Measurements from ENCODE around the gene LRRC2.

LRRC2 gene

GRCh38 chr3:46517784-46518181 is 48.3 kb downstream of the LRRC2 start:
- Histone ChIP-seq H3K4me3 (replicated peaks; ENCODE audit: insufficient read depth, low read length) (no peak overlapping the region), H3K27ac (replicated peaks) (no peak overlapping the region), H3K27me3 (ENCODE audit: insufficient read depth, poor library complexity, severe bottlenecking) (no peaks in the 10 kb centered on the region)
- DNase-seq (ENCODE audit: low read depth in 1 of 2, low spot score in 1 of 2) = no peak
- TF ChIP-seq CTCF (IDR thresholded peaks at IDR 0.05; ENCODE audit: insufficient read depth, low read length) = no peak
- TF ChIP-seq POLR2AphosphoS5 (IDR thresholded peaks at IDR 0.05; ENCODE audit: low read depth) = no peak
- TF ChIP-seq, protein P1, sequence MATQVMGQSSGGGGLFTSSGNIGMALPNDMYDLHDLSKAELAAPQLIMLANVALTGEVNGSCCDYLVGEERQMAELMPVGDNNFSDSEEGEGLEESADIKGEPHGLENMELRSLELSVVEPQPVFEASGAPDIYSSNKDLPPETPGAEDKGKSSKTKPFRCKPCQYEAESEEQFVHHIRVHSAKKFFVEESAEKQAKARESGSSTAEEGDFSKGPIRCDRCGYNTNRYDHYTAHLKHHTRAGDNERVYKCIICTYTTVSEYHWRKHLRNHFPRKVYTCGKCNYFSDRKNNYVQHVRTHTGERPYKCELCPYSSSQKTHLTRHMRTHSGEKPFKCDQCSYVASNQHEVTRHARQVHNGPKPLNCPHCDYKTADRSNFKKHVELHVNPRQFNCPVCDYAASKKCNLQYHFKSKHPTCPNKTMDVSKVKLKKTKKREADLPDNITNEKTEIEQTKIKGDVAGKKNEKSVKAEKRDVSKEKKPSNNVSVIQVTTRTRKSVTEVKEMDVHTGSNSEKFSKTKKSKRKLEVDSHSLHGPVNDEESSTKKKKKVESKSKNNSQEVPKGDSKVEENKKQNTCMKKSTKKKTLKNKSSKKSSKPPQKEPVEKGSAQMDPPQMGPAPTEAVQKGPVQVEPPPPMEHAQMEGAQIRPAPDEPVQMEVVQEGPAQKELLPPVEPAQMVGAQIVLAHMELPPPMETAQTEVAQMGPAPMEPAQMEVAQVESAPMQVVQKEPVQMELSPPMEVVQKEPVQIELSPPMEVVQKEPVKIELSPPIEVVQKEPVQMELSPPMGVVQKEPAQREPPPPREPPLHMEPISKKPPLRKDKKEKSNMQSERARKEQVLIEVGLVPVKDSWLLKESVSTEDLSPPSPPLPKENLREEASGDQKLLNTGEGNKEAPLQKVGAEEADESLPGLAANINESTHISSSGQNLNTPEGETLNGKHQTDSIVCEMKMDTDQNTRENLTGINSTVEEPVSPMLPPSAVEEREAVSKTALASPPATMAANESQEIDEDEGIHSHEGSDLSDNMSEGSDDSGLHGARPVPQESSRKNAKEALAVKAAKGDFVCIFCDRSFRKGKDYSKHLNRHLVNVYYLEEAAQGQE (IDR thresholded peaks at IDR 0.05; ENCODE audit: insufficient replicate concordance, low read depth) = no peak
- TF ChIP-seq SPI1 (IDR thresholded peaks at IDR 0.05; ENCODE audit: borderline replicate concordance, low read depth) = no peak
- TF ChIP-seq GABPA (IDR thresholded peaks at IDR 0.05; ENCODE audit: low read depth) = no peak

DNA sequence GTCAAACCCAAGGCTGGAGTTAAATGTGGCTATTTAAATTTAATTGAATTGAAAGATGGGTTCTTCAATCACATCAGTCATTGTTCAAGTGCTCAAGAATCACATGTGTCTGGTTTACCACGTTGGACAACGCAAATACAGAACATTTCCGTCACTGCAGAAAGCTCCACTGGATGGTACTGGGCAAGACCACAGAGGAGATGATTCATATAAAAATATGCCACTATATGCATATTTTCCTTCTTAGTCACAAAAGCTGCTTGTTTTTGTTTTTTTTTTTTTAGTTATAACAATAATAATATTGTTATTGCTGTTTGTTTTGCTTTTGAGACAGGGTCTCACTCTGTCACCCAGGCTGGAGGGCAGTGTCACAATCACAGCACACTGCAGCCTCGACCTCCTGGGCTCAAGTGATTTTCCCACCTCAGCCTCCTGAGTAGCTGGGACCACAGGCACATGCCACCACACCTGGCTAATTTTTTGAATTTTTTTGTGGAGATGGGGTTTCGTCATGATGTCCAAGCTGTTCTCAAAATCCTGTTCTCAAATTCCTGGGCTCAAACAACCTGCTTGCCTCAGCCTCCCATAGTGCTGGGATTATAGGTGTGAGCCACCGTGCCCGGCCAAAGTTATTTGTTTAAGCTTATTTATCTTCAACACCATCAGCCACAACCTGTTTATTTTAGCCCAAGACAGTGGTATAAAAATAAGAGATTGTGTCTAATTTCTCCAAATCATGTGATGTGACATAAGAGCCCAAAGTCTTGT is 48.9 kb downstream of the LRRC2 start:
- TF ChIP-seq POLR2AphosphoS5 (IDR thresholded peaks at IDR 0.05; ENCODE audit: low read depth) (no peak), GABPA (IDR thresholded peaks at IDR 0.05; ENCODE audit: low read depth) (no peak), SPI1 (IDR thresholded peaks at IDR 0.05; ENCODE audit: borderline replicate concordance, low read depth) (no peak), CTCF (IDR thresholded peaks at IDR 0.05; ENCODE audit: insufficient read depth, low read length) (no peak)
- TF ChIP-seq, protein P1 (IDR thresholded peaks at IDR 0.05; ENCODE audit: insufficient replicate concordance, low read depth) = no peak
- Histone ChIP-seq H3K4me3 (replicated peaks; ENCODE audit: insufficient read depth, low read length) (no peak overlapping the region), H3K27ac (replicated peaks) (no peak overlapping the region), H3K27me3 (ENCODE audit: insufficient read depth, poor library complexity, severe bottlenecking) (no peaks in the 10 kb centered on the region)
- no peak for DNase-seq (ENCODE audit: low read depth in 1 of 2, low spot score in 1 of 2)

GRCh38 chr3:46516521-46516920 is 49.6 kb downstream of the LRRC2 start:
- Histone ChIP-seq H3K27me3 (ENCODE audit: insufficient read depth, poor library complexity, severe bottlenecking) (no peaks in the 10 kb centered on the region), H3K4me3 (replicated peaks; ENCODE audit: insufficient read depth, low read length) (no peak overlapping the region), H3K27ac (replicated peaks) (no peak overlapping the region)
- no peak for DNase-seq (ENCODE audit: low read depth in 1 of 2, low spot score in 1 of 2)
- TF ChIP-seq, protein P1 (IDR thresholded peaks at IDR 0.05; ENCODE audit: insufficient replicate concordance, low read depth) = no peak
- TF ChIP-seq POLR2AphosphoS5 (IDR thresholded peaks at IDR 0.05; ENCODE audit: low read depth) = no peak
- TF ChIP-seq SPI1 (IDR thresholded peaks at IDR 0.05; ENCODE audit: borderline replicate concordance, low read depth) = no peak
- no peak for TF ChIP-seq CTCF (IDR thresholded peaks at IDR 0.05; ENCODE audit: insufficient read depth, low read length)
- TF ChIP-seq GABPA (IDR thresholded peaks at IDR 0.05; ENCODE audit: low read depth) = no peak

All from HL-60 (cell line).